Panc1 (cell line): Measurements from ENCODE around the gene GPR119. TPM values are rescaled to one million over a fixed set of nuclear protein-coding genes. Genes with fewer than 3 reads are reported as not detected.

Source experiments
- total RNA-seq: library from RNA; stranded (reverse); gene quantifications from one replicate; pipeline ENCODE4 v1.2.1, GENCODE V29; 2021; ENCODE audit not compliant: unreplicated experiment

Gene GPR119
- total RNA-seq, 1 experiment from 2014 or later: not detected

Other genes with a start within 250 kb of the GPR119 start
- gene AIFM1, start 219.8 kb downstream of the GPR119 start, total RNA-seq: 96.6 TPM
- 2.2 TPM for gene RAB33A, start 213.7 kb downstream of the GPR119 start, total RNA-seq
- 12.9 TPM for gene ZNF280C, start 116.8 kb downstream of the GPR119 start, total RNA-seq
- 25.0 TPM for gene SLC25A14, start 45.8 kb downstream of the GPR119 start, total RNA-seq
- 40.4 TPM for gene RBMX2, start 16.3 kb upstream of the GPR119 start, total RNA-seq